MM.1S (cell line): ENCODE results near the gene MIPOL1.

ENCODE experiments used
- CTCF ChIP-seq: fragments of 300-600 bp; sonication (generic); IDR thresholded peaks from 2 replicates; pipeline ENCODE4 v1.5.1; 2016; ENCODE audit warnings: antibody characterized with exemption, low read length, mixed read lengths
- EZH2 ChIP-seq: fragments of 300-600 bp; sonication (generic); optimal IDR thresholded peaks from 2 replicates; pipeline ENCODE3; 2017; ENCODE audit warnings: low read depth, mild to moderate bottlenecking, antibody characterized with exemption, low read length, mixed read lengths
- EZH2phosphoT487 ChIP-seq: fragments of 300-600 bp; sonication (generic); IDR thresholded peaks from 2 replicates; pipeline ENCODE4 v1.6.1; 2018; ENCODE audit warnings: antibody characterized with exemption, low read length

DNA sequence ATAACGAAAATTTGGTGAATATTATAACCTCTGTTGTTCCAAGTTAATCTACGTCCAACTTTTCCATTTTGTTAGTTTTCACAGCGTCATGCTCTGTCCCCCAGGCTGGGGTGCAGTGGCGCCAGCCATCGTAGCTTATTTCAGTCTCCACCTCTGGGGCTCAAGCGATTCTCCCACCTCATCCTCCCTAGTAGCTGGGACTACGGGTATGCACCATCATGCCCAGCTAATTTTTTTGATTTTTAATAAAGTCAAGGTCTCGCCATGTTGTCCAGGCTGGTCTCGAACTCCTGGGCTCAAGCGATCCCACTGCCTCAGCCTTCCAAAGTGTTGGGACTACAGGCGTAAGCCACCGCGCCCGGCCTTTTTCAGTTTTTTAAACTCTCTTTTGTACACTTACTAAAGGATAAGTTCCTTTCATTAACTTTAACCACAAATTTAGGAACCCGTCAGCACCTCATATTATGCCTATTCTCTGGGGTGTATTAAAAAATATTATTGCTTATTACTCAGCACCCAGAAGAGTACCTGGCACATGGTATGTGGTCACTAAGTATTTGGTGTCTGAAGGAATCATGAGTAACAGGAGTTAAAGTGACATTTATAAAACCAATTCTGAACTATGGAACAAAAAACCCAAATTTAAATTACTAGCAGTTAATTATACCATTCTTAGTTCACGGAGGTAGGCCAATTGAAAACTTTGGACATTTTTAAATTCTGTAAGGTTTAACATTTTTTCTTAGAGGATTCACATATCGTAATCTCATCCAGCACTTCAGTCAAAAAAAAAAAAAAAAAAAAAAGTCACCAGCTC is 925 bp upstream of the MIPOL1 start:
- TF ChIP-seq EZH2 (no peak), CTCF (no peak), EZH2phosphoT487 (no peak)
